Keratinocyte (primary cell): ENCODE data around the gene CIDEA. TPM values are rescaled to one million over a fixed set of nuclear protein-coding genes. Genes with fewer than 3 reads are reported as not detected.
A peak's percentile ranks its signal among the peaks of the same experiment; 100 is the strongest.

Source experiments
- DNase-seq: peaks from one replicate; pipeline ENCODE4 v3.0.0-alpha.2; 2011; ENCODE audit warnings: low read depth, missing footprints, low spot score
- FAIRE-seq: peaks from 2 replicates; lab custom pipeline; 2011; peaks lifted over from hg19 to GRCh38; lab: Jason Lieb, UNC
- H2AFZ ChIP-seq: 2 replicates; pipeline ENCODE4 v1.6.0; 2012; ENCODE audit warnings: low read length, control low read depth, inconsistent platforms; ENCODE audit not compliant: control insufficient read depth
- H3K27ac ChIP-seq: 2 replicates; pipeline ENCODE4 v1.5.1; 2011; ENCODE audit warnings: low read length; ENCODE audit not compliant: control insufficient read depth, insufficient read depth
- H3K27me3 ChIP-seq: 3 replicates; pipeline ENCODE4 v1.6.0; 2011; ENCODE audit warnings: low read length; ENCODE audit not compliant: control insufficient read depth, insufficient read depth; ENCODE audit errors: extremely low read depth
- H3K36me3 ChIP-seq, 2 experiments: 2 replicates in 1 of 2; 3 replicates in 1 of 2; pipeline ENCODE4 v1.5.1; 2011; ENCODE audit warnings: low read length in 2 of 2, mild to moderate bottlenecking in 1 of 2; ENCODE audit not compliant: control insufficient read depth in 2 of 2, insufficient read depth in 2 of 2; ENCODE audit errors: extremely low read depth in 1 of 2
- H3K4me1 ChIP-seq: 3 replicates; pipeline ENCODE4 v1.5.1; 2011; ENCODE audit warnings: low read length; ENCODE audit not compliant: control insufficient read depth, insufficient read depth; ENCODE audit errors: extremely low read depth
- H3K4me2 ChIP-seq: 3 replicates; pipeline ENCODE4 v1.6.0; 2011; ENCODE audit warnings: low read depth, low read length; ENCODE audit not compliant: control insufficient read depth, insufficient read depth; ENCODE audit errors: extremely low read depth
- H3K4me3 ChIP-seq, 3 experiments: fragments of 200-600 bp in 1 of 3; sonication (generic) in 1 of 3; 2 replicates in 2 of 3; 3 replicates in 1 of 3; pipeline ENCODE4 v1.5.1; 2011 to 2016; ENCODE audit warnings: low read length in 3 of 3, mild to moderate bottlenecking in 3 of 3, control low read depth in 2 of 3, inconsistent platforms in 1 of 3, low read depth in 1 of 3, mixed read lengths in 1 of 3, mixed run types in 1 of 3, moderate library complexity in 1 of 3; ENCODE audit not compliant: control insufficient read depth in 2 of 3, insufficient read depth in 2 of 3; ENCODE audit errors: extremely low read depth in 1 of 3
- H3K79me2 ChIP-seq: 2 replicates; pipeline ENCODE4 v1.6.0; 2012; ENCODE audit warnings: low read length; ENCODE audit not compliant: control insufficient read depth, insufficient read depth
- H3K9ac ChIP-seq: 3 replicates; pipeline ENCODE4 v1.6.0; 2011; ENCODE audit warnings: low read length; ENCODE audit not compliant: control insufficient read depth, insufficient read depth; ENCODE audit errors: extremely low read depth
- H3K9me1 ChIP-seq: 3 replicates; pipeline ENCODE4 v1.6.0; 2011; ENCODE audit warnings: low read length; ENCODE audit not compliant: control insufficient read depth, insufficient read depth; ENCODE audit errors: extremely low read depth
- H3K9me3 ChIP-seq: 2 replicates; pipeline ENCODE4 v1.5.1; 2012; ENCODE audit warnings: low read depth, low read length; ENCODE audit not compliant: control insufficient read depth
- H4K20me1 ChIP-seq: 3 replicates; pipeline ENCODE4 v1.6.0; 2011; ENCODE audit warnings: low read length; ENCODE audit not compliant: control insufficient read depth, insufficient read depth; ENCODE audit errors: extremely low read depth
- EZH2 ChIP-seq: IDR thresholded peaks from one replicate; pipeline ENCODE4 v1.6.1; 2012; ENCODE audit warnings: inconsistent platforms, mild to moderate bottlenecking, low read length, moderate library complexity
- dilution Hi-C: fragments of 300-500 bp; cut with MboI; formaldehyde crosslinking; loops from one replicate; pipeline ENCODE4 v1.7.0; 2020; ENCODE audit warnings: low sequenced_read_pairs; ENCODE audit not compliant: extremely low pct_ligation_motif_present
- polyA plus RNA-seq, 5 experiments: library from polyadenylated mRNA; depleted of rRNA in 3 of 5; stranded (reverse) in 3 of 5; stranded (forward) in 1 of 5; unstranded in 1 of 5; fragments of >200 nt; gene quantifications; 1 replicate in 1 of 5; 2 replicates in 3 of 5; 3 replicates in 1 of 5; pipeline versions ENCODE4 v1.2.1 to v1.2.3, GENCODE V29; 2011 to 2012; ENCODE audit warnings: missing spikeins in 2 of 5, low read depth in 1 of 5, low replicate concordance in 1 of 5
- TF ChIP-seq, protein P1 (sequence below), 3 experiments: IDR thresholded peaks in 1 of 3; conservative IDR thresholded peaks in 1 of 3; optimal IDR thresholded peaks in 1 of 3; 2 replicates in 2 of 3; 3 replicates in 1 of 3; pipeline versions ENCODE3 to v1.5.1; 2011; ENCODE audit warnings: low read length in 3 of 3, mild to moderate bottlenecking in 3 of 3, moderate library complexity in 2 of 3, control low read depth in 1 of 3, inconsistent platforms in 1 of 3; ENCODE audit not compliant: insufficient read depth in 2 of 3; ENCODE audit errors: extremely low read depth in 1 of 3

Gene CIDEA
- polyA plus RNA-seq, 1 donor (not counting 4 experiments of a cell fraction or from before 2014, with no cell fraction given), result 1.2 TPM

DNA sequence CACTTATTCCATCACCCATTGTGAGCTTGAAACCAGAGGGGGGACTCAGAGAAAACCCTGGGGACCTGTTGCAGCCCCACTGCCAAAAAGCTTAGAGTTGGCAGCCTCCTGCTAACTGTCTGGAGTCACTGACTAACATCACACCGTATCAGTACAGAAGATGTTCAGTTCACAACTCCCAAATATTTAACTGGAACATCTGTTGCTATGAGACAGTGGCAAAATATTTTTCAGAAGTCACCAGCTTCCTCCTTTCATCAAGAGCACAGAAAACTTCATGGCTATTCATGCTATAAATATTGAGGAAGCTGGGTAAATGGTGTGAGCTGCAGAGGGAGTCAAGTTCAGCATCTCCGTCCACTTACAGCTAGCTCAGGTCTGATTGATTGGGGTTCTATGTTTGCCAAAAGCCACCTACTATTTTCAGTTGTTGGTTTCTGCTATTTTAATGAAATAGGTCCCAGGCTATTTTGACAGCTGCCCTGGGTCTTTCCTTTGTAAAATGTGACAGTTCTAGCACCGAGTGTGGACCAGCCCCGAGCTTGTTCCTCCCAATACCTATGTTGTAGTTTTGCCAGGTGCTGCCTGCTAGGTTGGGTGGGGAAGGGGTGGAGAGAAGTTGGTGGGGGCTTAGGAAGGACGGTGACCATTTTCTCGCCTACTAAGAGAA lies 63.6 kb downstream of the CIDEA start:
- dilution Hi-C loops, result no loop called here
- Histone ChIP-seq H3K27ac (peak overlapping the region; percentile 37), H3K9me3 (no peaks in the 10 kb centered on the region), H3K4me2 (peak overlapping the region; percentile 24), H3K36me3 (peaks cover 39 to 56% of the 10 kb centered on the region in 2 experiments), H2AFZ (no peak overlapping the region), H3K9ac (no peak overlapping the region), H3K4me3 (no peak overlapping the region), H3K27me3 (no peaks in the 10 kb centered on the region), H3K4me1 (peaks cover 36% of the 10 kb centered on the region), H3K79me2 (peaks cover 87% of the 10 kb centered on the region), H4K20me1 (peaks cover 15% of the 10 kb centered on the region), H3K9me1 (no peaks in the 10 kb centered on the region)
- no peak for FAIRE-seq
- DNase-seq, result no peak
- TF ChIP-seq, protein P1, sequence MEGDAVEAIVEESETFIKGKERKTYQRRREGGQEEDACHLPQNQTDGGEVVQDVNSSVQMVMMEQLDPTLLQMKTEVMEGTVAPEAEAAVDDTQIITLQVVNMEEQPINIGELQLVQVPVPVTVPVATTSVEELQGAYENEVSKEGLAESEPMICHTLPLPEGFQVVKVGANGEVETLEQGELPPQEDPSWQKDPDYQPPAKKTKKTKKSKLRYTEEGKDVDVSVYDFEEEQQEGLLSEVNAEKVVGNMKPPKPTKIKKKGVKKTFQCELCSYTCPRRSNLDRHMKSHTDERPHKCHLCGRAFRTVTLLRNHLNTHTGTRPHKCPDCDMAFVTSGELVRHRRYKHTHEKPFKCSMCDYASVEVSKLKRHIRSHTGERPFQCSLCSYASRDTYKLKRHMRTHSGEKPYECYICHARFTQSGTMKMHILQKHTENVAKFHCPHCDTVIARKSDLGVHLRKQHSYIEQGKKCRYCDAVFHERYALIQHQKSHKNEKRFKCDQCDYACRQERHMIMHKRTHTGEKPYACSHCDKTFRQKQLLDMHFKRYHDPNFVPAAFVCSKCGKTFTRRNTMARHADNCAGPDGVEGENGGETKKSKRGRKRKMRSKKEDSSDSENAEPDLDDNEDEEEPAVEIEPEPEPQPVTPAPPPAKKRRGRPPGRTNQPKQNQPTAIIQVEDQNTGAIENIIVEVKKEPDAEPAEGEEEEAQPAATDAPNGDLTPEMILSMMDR (optimal IDR thresholded peaks at IDR 0.05 in 1 of 3, IDR thresholded peaks at IDR 0.05 in 1 of 3, conservative IDR thresholded peaks at IDR 0.05 in 1 of 3; ENCODE audit: extremely low read depth in 1 of 3, insufficient read depth in 2 of 3, low read length in 3 of 3), result no peak
- TF ChIP-seq EZH2, result no peak

GRCh38 chr18:12318334-12318697 lies 64.2 kb downstream of the CIDEA start:
- peaks cover 82% of the 10 kb centered on the region for H3K79me2 ChIP-seq
- TF ChIP-seq EZH2, result no peak
- TF ChIP-seq, protein P1 (optimal IDR thresholded peaks at IDR 0.05 in 1 of 3, IDR thresholded peaks at IDR 0.05 in 1 of 3, conservative IDR thresholded peaks at IDR 0.05 in 1 of 3; ENCODE audit: extremely low read depth in 1 of 3, insufficient read depth in 2 of 3, low read length in 3 of 3), result no peak
- H3K4me3 ChIP-seq, result no peak overlapping the region
- H3K4me1 ChIP-seq, result peaks cover 30% of the 10 kb centered on the region
- no peaks in the 10 kb centered on the region for H3K27me3 ChIP-seq
- H3K9ac ChIP-seq, result no peak overlapping the region
- H3K4me2 ChIP-seq, result no peak overlapping the region
- H3K9me1 ChIP-seq, result no peaks in the 10 kb centered on the region
- FAIRE-seq, result no peak
- dilution Hi-C loops, result no loop called here
- peak overlapping the region; percentile 37 for H3K27ac ChIP-seq
- peaks cover 15% of the 10 kb centered on the region for H4K20me1 ChIP-seq
- H3K36me3 ChIP-seq, result peaks cover 37 to 52% of the 10 kb centered on the region in 2 experiments
- no peak overlapping the region for H2AFZ ChIP-seq
- DNase-seq, result no peak
- no peaks in the 10 kb centered on the region for H3K9me3 ChIP-seq
